SK-N-SH (cell line): ENCODE data around the gene ROBO4. TPM values are rescaled to one million over a fixed set of nuclear protein-coding genes. Genes with fewer than 3 reads are reported as not detected.

Source experiments
- CTCF ChIA-PET: fragments of 300-600, 350-600 bp; formaldehyde crosslinking; extraction: SDS; loops from one replicate; lab custom pipeline; 2021; lab: Yijun Ruan, JAX
- POLR2A ChIA-PET: fragments of 350-600 bp; sonication (Branson Sonifier 250); formaldehyde crosslinking; extraction: SDS; loops from one replicate; lab custom pipeline; 2020; ENCODE audit warnings: antibody characterized with exemption, inconsistent platforms; lab: Yijun Ruan, JAX
- DNase-seq: peaks from one replicate; pipeline ENCODE4 v3.0.0; 2012
- H2AFZ ChIP-seq: fragments of 200-600 bp; sonication (generic); 2 replicates; pipeline ENCODE4 v1.8.1; 2016; ENCODE audit warnings: antibody characterized with exemption, mild to moderate bottlenecking, low read depth
- H3F3A ChIP-seq: fragments of 200-600 bp; sonication (generic); replicated peaks from 2 replicates; pipeline ENCODE3; 2016; ENCODE audit warnings: antibody characterized with exemption, mild to moderate bottlenecking; ENCODE audit not compliant: insufficient read depth
- H3K27ac ChIP-seq, 2 experiments: fragments of 200-500 bp in 1 of 2; fragments of 200-600 bp in 1 of 2; sonication (Bioruptor generic) in 1 of 2; sonication (generic), shearing (Covaris generic) in 1 of 2; 2 replicates each; pipeline versions ENCODE4 v1.5.1 to v1.6.1; 2014 to 2016; ENCODE audit warnings: low read depth in 2 of 2, inconsistent platforms in 1 of 2, low read length in 1 of 2, mild to moderate bottlenecking in 1 of 2, mixed read lengths in 1 of 2
- H3K27me3 ChIP-seq: fragments of 200-600 bp; sonication (generic), shearing (Covaris generic); 2 replicates; pipeline ENCODE4 v1.6.1; 2016; ENCODE audit warnings: mixed run types; ENCODE audit not compliant: insufficient read depth
- H3K36me3 ChIP-seq, 2 experiments: fragments of 200-500 bp in 1 of 2; fragments of 200-600 bp in 1 of 2; sonication (Bioruptor generic) in 1 of 2; sonication (generic) in 1 of 2; replicated peaks in 1 of 2; 2 replicates each; pipeline versions ENCODE3 to v1.5.1; 2014 to 2016; ENCODE audit warnings: low read length in 1 of 2, mild to moderate bottlenecking in 1 of 2; ENCODE audit not compliant: insufficient read depth in 2 of 2, control insufficient read depth in 1 of 2
- H3K4me1 ChIP-seq, 2 experiments: fragments of 200-500 bp in 1 of 2; fragments of 200-600 bp in 1 of 2; sonication (Bioruptor generic) in 1 of 2; sonication (generic), shearing (Covaris generic) in 1 of 2; 2 replicates each; pipeline versions ENCODE4 v1.5.1 to v1.6.1; 2014 to 2016; ENCODE audit warnings: low read depth in 1 of 2, low read length in 1 of 2, mixed run types in 1 of 2; ENCODE audit not compliant: insufficient read depth in 2 of 2, control insufficient read depth in 1 of 2
- H3K4me2 ChIP-seq: fragments of 200-600 bp; sonication (generic), shearing (Covaris generic); 2 replicates; pipeline ENCODE4 v1.6.1; 2017; ENCODE audit warnings: mixed run types
- H3K4me3 ChIP-seq, 2 experiments: fragments of 200-500 bp in 1 of 2; fragments of 200-600 bp in 1 of 2; sonication (Bioruptor generic) in 1 of 2; sonication (generic), shearing (Covaris generic) in 1 of 2; 2 replicates each; pipeline versions ENCODE4 v1.5.1 to v1.8.1; 2014 to 2016; ENCODE audit warnings: low read depth in 2 of 2, inconsistent platforms in 1 of 2, low read length in 1 of 2, mild to moderate bottlenecking in 1 of 2, mixed read lengths in 1 of 2, moderate library complexity in 1 of 2
- H3K79me2 ChIP-seq: fragments of 200-600 bp; sonication (generic); 2 replicates; pipeline ENCODE4 v1.8.1; 2017; ENCODE audit warnings: mild to moderate bottlenecking; ENCODE audit not compliant: insufficient read depth
- H3K9ac ChIP-seq: fragments of 200-600 bp; sonication (generic); 2 replicates; pipeline ENCODE4 v1.6.1; 2017; ENCODE audit warnings: mixed run types
- H3K9me2 ChIP-seq: fragments of 200-600 bp; sonication (generic); 2 replicates; pipeline ENCODE4 v1.6.1; 2017; ENCODE audit warnings: mixed run types
- H3K9me3 ChIP-seq: fragments of 200-600 bp; sonication (generic); 2 replicates; pipeline ENCODE4 v1.6.1; 2017; ENCODE audit warnings: mixed run types, mild to moderate bottlenecking, moderate library complexity
- H4K20me1 ChIP-seq: fragments of 200-600 bp; sonication (generic); 2 replicates; pipeline ENCODE4 v1.6.1; 2017; ENCODE audit warnings: mild to moderate bottlenecking, mixed run types; ENCODE audit not compliant: insufficient read depth
- CTCF ChIP-seq: fragments of 200-600 bp; sonication (generic); IDR thresholded peaks from 2 replicates; pipeline ENCODE4 v1.6.1; 2017; ENCODE audit warnings: antibody characterized with exemption, mild to moderate bottlenecking, moderate library complexity
- ELF1 ChIP-seq: IDR thresholded peaks from 2 replicates; pipeline ENCODE4 v1.4.0; 2012
- EP300 ChIP-seq, 2 experiments: IDR thresholded peaks; 2 replicates each; pipeline versions ENCODE4 v1.4.0 to v1.6.1; 2012; ENCODE audit warnings: borderline replicate concordance in 1 of 2, low read depth in 1 of 2, low read length in 1 of 2
- EZH2phosphoT487 ChIP-seq: fragments of 200-600 bp; sonication (generic); IDR thresholded peaks from 2 replicates; pipeline ENCODE4 v1.6.1; 2017; ENCODE audit warnings: low read depth, mixed run types, mild to moderate bottlenecking, antibody characterized with exemption, moderate library complexity, borderline replicate concordance
- GATA2 ChIP-seq: sonication (generic); formaldehyde crosslinking; IDR thresholded peaks from 2 replicates; pipeline ENCODE4 v1.5.0; 2020; ENCODE audit warnings: mild to moderate bottlenecking, missing genetic modification reagents
- IRF3 ChIP-seq: fragments of 150-350 bp; IDR thresholded peaks from 2 replicates; pipeline ENCODE4 v1.6.1; 2016; ENCODE audit warnings: mild to moderate bottlenecking, low read depth, low read length
- MEF2A ChIP-seq: IDR thresholded peaks from 2 replicates; pipeline ENCODE4 v1.4.0; 2012; ENCODE audit warnings: low read depth, borderline replicate concordance
- RCOR1 ChIP-seq: fragments of 150-350 bp; IDR thresholded peaks from 2 replicates; pipeline ENCODE4 v1.6.1; 2017; ENCODE audit warnings: antibody characterized with exemption, low read length
- RXRA ChIP-seq: IDR thresholded peaks from 2 replicates; pipeline ENCODE4 v1.4.0; 2012; ENCODE audit warnings: low read depth, mild to moderate bottlenecking, borderline replicate concordance
- SIN3A ChIP-seq: IDR thresholded peaks from 2 replicates; pipeline ENCODE4 v1.6.1; 2012; ENCODE audit warnings: low read depth, mild to moderate bottlenecking, low read length, moderate library complexity, borderline replicate concordance
- TAF1 ChIP-seq: IDR thresholded peaks from 2 replicates; pipeline ENCODE4 v1.6.1; 2012; ENCODE audit warnings: low read depth, mild to moderate bottlenecking, low read length, moderate library complexity, borderline replicate concordance
- TCF12 ChIP-seq: IDR thresholded peaks from 2 replicates; pipeline ENCODE4 v1.4.0; 2012
- TEAD4 ChIP-seq: IDR thresholded peaks from 2 replicates; pipeline ENCODE4 v1.4.0; 2012; ENCODE audit warnings: mild to moderate bottlenecking, borderline replicate concordance; ENCODE audit not compliant: insufficient read depth
- USF1 ChIP-seq: IDR thresholded peaks from 2 replicates; pipeline ENCODE4 v1.4.0; 2012; ENCODE audit warnings: low read depth, borderline replicate concordance
- YY1 ChIP-seq: IDR thresholded peaks from 2 replicates; pipeline ENCODE4 v1.4.0; 2012; ENCODE audit warnings: low read depth, mild to moderate bottlenecking
- ZBTB33 ChIP-seq: IDR thresholded peaks from 2 replicates; pipeline ENCODE4 v1.4.0; 2012; ENCODE audit warnings: low read depth, borderline replicate concordance
- WGBS: methylation state at CpG from one replicate; pipeline ENCODE4 v1.1.6; 2017; ENCODE audit warnings: low lambda C conversion rate; 5-methylcytosine and 5-hydroxymethylcytosine counted together
- polyA plus RNA-seq, 3 experiments: library from polyadenylated mRNA; depleted of rRNA; stranded (reverse); fragments of >200 nt; gene quantifications; 2 replicates each; pipeline ENCODE4 v1.2.3, GENCODE V29; 2012

The ROBO4 gene
- polyA plus RNA-seq, 1 of the 3 experiments (the other 2 are of a cell fraction): 0.95 TPM

GRCh38 chr11:124945826-124946225, 48.2 kb upstream of the ROBO4 start:
- H3K4me3 ChIP-seq: no peak overlapping the region
- no peak for TF ChIP-seq TEAD4
- no peak for TF ChIP-seq ZBTB33
- no peak for TF ChIP-seq EZH2phosphoT487
- TF ChIP-seq RCOR1: no peak
- TF ChIP-seq MEF2A: no peak
- TF ChIP-seq GATA2 (CRISPR knock-in tag): no peak
- TF ChIP-seq TAF1: no peak
- TF ChIP-seq SIN3A: no peak
- no peak for TF ChIP-seq RXRA
- TF ChIP-seq ELF1: no peak
- no peak for TF ChIP-seq YY1
- no peak for TF ChIP-seq IRF3
- TF ChIP-seq, all 33 proteins: peak for 0
- Histone ChIP-seq H3K27ac (no peak overlapping the region), H3K79me2 (no peaks in the 10 kb centered on the region), H3K9me2 (no peaks in the 10 kb centered on the region), H3K36me3 (no peaks in the 10 kb centered on the region), H3F3A (no peaks in the 10 kb centered on the region), H2AFZ (no peak overlapping the region), H3K4me2 (no peak overlapping the region), H4K20me1 (no peaks in the 10 kb centered on the region), H3K9ac (no peak overlapping the region), H3K4me1 (no peaks in the 10 kb centered on the region; a peak in 1 of 4 replicates), H3K9me3 (0 out of 2 replicates have a peak, but pooled peaks cover 4% of the 10 kb centered on the region), H3K27me3 (no peaks in the 10 kb centered on the region)
- DNase-seq: no peak
- ChIA-PET POLR2A (no interaction called here), CTCF (interaction anchor here (1.2 kb wide), 1 partner anchor 80 kb away, joined by 3 read pairs; no protein-coding TSS in a partner anchor)
- 81% methylated on average over 6 of the region's 6 CpGs for WGBS

- no peaks in the 10 kb centered on the region for H3K36me3 ChIP-seq
- no peaks in the 10 kb centered on the region; a peak in 1 of 4 replicates for H3K4me1 ChIP-seq
- H3K27me3 ChIP-seq: no peaks in the 10 kb centered on the region
- TF ChIP-seq RXRA: no peak
- TF ChIP-seq MEF2A: no peak
- no peak for TF ChIP-seq EP300 (IDR thresholded peaks at IDR 0.05; ENCODE audit: borderline replicate concordance in 1 of 2, low read depth in 1 of 2, low read length in 1 of 2)
- no peak for TF ChIP-seq GATA2 (CRISPR knock-in tag)
- no peak for TF ChIP-seq CTCF
- no peak for TF ChIP-seq TAF1
- TF ChIP-seq USF1: no peak
- TF ChIP-seq TCF12: no peak
- H4K20me1 ChIP-seq: no peaks in the 10 kb centered on the region
- no peaks in the 10 kb centered on the region for H3K9me2 ChIP-seq
- no peak overlapping the region for H3K4me2 ChIP-seq
- 71% methylated on average over 3 of the region's 3 CpGs for WGBS
- no peak overlapping the region for H3K27ac ChIP-seq
- CTCF ChIA-PET: interaction anchor here (1.1 kb wide), 1 partner anchor 147 kb away, joined by 3 read pairs; no protein-coding TSS in a partner anchor
- POLR2A ChIA-PET: no interaction called here
- 0 out of 2 replicates have a peak, but pooled peaks cover 4% of the 10 kb centered on the region for H3K9me3 ChIP-seq
- no peak overlapping the region for H3K4me3 ChIP-seq
- no peaks in the 10 kb centered on the region for H3K79me2 ChIP-seq
- H3F3A ChIP-seq: no peaks in the 10 kb centered on the region
- no peak overlapping the region for H3K9ac ChIP-seq
- no peak for DNase-seq
- H2AFZ ChIP-seq: no peak overlapping the region
Measured at GRCh38 chr11:124944565-124944964, 46.9 kb upstream of the ROBO4 start.
